Liver (tissue), 3 donors: ENCODE measurements around the gene NTM.

ENCODE experiments used
- EGR1 ChIP-seq, 2 donors: IDR thresholded peaks; 2 replicates each; pipeline ENCODE4 v1.6.1; 2016 to 2018; ENCODE audit warnings: antibody characterized with exemption in 2 of 2, low read depth in 2 of 2
- FOXA1 ChIP-seq: IDR thresholded peaks from 2 replicates; pipeline ENCODE4 v1.6.1; 2016; ENCODE audit warnings: antibody characterized with exemption
- RAD21 ChIP-seq, 2 donors: IDR thresholded peaks; 2 replicates each; pipeline ENCODE4 v1.6.1; 2016; ENCODE audit warnings: antibody characterized with exemption in 2 of 2, mild to moderate bottlenecking in 2 of 2
- RXRA ChIP-seq, 2 donors: IDR thresholded peaks; 2 replicates each; pipeline ENCODE4 v1.6.1; 2017 to 2018; ENCODE audit warnings: antibody characterized with exemption in 2 of 2, mild to moderate bottlenecking in 1 of 2
- SP1 ChIP-seq: IDR thresholded peaks from 2 replicates; pipeline ENCODE4 v1.6.1; 2018; ENCODE audit warnings: antibody characterized with exemption, mild to moderate bottlenecking
- TAF1 ChIP-seq: conservative IDR thresholded peaks from 2 replicates; pipeline ENCODE4 v1.6.1; 2016; ENCODE audit warnings: antibody characterized with exemption, mild to moderate bottlenecking
- YY1 ChIP-seq: IDR thresholded peaks from 2 replicates; pipeline ENCODE4 v1.6.1; 2016; ENCODE audit warnings: antibody characterized with exemption, mild to moderate bottlenecking
- TF ChIP-seq, protein P1 (sequence below): fragments of 150-350 bp; IDR thresholded peaks from 2 replicates; pipeline ENCODE4 v1.5.1; 2017; ENCODE audit warnings: improper control_type of control experiment, low read depth, low read length; ENCODE audit not compliant: missing input control
- TF ChIP-seq, protein P2 (sequence below): IDR thresholded peaks from 2 replicates; pipeline ENCODE4 v1.6.1; 2016; ENCODE audit warnings: antibody characterized with exemption
- TF ChIP-seq, protein P3 (sequence below): IDR thresholded peaks from 2 replicates; pipeline ENCODE4 v1.6.1; 2016; ENCODE audit warnings: antibody characterized with exemption, mild to moderate bottlenecking
- TF ChIP-seq, protein P4 (sequence below): IDR thresholded peaks from 2 replicates; pipeline ENCODE4 v1.6.1; 2016; ENCODE audit warnings: antibody characterized with exemption
- donor health status: healthy.
- donor health status: healthy.

DNA sequence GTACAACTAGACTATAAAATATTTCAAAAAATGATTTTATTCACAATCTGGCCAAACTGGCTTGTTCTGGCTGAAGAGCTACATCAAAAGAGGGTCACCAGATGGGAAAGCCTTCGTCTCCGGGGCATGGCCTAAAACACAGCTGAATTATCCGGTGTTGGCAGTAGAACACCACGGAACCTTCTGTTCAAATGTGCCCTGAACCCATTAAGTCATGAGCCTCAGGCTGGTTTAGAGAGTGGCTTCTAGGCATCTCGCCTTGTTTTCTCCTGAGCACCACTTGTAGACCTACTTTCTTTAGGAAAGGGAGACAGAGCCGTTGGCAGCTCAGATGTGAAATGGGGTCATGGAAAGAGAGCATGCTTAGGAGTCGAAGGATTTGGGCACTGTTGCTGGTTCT is 890.2 kb downstream of the NTM start:
- TF ChIP-seq YY1 (no peak), TAF1 (no peak), EGR1 (IDR thresholded peaks at IDR 0.05; ENCODE audit: low read depth in 2 of 2) (no peak), RAD21 (IDR thresholded peaks at IDR 0.05) (no peak), SP1 (no peak), FOXA1 (no peak), RXRA (IDR thresholded peaks at IDR 0.05) (no peak)
- TF ChIP-seq, protein P1, sequence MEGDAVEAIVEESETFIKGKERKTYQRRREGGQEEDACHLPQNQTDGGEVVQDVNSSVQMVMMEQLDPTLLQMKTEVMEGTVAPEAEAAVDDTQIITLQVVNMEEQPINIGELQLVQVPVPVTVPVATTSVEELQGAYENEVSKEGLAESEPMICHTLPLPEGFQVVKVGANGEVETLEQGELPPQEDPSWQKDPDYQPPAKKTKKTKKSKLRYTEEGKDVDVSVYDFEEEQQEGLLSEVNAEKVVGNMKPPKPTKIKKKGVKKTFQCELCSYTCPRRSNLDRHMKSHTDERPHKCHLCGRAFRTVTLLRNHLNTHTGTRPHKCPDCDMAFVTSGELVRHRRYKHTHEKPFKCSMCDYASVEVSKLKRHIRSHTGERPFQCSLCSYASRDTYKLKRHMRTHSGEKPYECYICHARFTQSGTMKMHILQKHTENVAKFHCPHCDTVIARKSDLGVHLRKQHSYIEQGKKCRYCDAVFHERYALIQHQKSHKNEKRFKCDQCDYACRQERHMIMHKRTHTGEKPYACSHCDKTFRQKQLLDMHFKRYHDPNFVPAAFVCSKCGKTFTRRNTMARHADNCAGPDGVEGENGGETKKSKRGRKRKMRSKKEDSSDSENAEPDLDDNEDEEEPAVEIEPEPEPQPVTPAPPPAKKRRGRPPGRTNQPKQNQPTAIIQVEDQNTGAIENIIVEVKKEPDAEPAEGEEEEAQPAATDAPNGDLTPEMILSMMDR: no peak
- TF ChIP-seq, protein P2, sequence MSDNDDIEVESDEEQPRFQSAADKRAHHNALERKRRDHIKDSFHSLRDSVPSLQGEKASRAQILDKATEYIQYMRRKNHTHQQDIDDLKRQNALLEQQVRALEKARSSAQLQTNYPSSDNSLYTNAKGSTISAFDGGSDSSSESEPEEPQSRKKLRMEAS: no peak
- TF ChIP-seq, protein P3, sequence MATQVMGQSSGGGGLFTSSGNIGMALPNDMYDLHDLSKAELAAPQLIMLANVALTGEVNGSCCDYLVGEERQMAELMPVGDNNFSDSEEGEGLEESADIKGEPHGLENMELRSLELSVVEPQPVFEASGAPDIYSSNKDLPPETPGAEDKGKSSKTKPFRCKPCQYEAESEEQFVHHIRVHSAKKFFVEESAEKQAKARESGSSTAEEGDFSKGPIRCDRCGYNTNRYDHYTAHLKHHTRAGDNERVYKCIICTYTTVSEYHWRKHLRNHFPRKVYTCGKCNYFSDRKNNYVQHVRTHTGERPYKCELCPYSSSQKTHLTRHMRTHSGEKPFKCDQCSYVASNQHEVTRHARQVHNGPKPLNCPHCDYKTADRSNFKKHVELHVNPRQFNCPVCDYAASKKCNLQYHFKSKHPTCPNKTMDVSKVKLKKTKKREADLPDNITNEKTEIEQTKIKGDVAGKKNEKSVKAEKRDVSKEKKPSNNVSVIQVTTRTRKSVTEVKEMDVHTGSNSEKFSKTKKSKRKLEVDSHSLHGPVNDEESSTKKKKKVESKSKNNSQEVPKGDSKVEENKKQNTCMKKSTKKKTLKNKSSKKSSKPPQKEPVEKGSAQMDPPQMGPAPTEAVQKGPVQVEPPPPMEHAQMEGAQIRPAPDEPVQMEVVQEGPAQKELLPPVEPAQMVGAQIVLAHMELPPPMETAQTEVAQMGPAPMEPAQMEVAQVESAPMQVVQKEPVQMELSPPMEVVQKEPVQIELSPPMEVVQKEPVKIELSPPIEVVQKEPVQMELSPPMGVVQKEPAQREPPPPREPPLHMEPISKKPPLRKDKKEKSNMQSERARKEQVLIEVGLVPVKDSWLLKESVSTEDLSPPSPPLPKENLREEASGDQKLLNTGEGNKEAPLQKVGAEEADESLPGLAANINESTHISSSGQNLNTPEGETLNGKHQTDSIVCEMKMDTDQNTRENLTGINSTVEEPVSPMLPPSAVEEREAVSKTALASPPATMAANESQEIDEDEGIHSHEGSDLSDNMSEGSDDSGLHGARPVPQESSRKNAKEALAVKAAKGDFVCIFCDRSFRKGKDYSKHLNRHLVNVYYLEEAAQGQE: no peak
- TF ChIP-seq, protein P4, sequence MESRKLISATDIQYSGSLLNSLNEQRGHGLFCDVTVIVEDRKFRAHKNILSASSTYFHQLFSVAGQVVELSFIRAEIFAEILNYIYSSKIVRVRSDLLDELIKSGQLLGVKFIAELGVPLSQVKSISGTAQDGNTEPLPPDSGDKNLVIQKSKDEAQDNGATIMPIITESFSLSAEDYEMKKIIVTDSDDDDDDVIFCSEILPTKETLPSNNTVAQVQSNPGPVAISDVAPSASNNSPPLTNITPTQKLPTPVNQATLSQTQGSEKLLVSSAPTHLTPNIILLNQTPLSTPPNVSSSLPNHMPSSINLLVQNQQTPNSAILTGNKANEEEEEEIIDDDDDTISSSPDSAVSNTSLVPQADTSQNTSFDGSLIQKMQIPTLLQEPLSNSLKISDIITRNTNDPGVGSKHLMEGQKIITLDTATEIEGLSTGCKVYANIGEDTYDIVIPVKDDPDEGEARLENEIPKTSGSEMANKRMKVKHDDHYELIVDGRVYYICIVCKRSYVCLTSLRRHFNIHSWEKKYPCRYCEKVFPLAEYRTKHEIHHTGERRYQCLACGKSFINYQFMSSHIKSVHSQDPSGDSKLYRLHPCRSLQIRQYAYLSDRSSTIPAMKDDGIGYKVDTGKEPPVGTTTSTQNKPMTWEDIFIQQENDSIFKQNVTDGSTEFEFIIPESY: no peak
